Measurements from ENCODE around the gene CHMP1A.

DNA sequence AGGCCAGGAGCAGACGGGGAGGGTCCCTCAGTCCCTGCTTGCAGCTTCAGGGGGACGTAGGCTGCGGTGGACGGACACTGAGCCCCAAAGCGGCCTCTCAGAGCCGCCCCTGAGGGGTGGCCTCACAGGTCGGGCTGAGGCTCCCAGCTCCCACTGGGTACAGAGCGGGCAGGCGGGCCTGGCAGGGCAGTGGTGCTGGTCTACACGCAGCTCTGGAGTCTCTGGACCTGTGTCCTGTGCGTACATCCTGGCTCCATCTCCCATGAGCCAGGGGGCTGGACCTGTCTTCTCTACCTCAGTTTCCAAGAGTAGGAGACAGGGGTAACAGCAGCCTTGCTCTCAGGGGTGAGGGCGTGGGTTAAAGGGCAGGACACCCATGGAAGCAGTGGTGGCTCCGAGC is 42.3 kb downstream of the CHMP1A start:
- TF ChIP-seq EZH2phosphoT487 (IDR thresholded peaks at IDR 0.05; ENCODE audit: borderline replicate concordance, low read length) (no peak), EZH2 (IDR thresholded peaks at IDR 0.05; ENCODE audit: low read length, unreplicated experiment) (no peak)
- TF ChIP-seq, protein P1, sequence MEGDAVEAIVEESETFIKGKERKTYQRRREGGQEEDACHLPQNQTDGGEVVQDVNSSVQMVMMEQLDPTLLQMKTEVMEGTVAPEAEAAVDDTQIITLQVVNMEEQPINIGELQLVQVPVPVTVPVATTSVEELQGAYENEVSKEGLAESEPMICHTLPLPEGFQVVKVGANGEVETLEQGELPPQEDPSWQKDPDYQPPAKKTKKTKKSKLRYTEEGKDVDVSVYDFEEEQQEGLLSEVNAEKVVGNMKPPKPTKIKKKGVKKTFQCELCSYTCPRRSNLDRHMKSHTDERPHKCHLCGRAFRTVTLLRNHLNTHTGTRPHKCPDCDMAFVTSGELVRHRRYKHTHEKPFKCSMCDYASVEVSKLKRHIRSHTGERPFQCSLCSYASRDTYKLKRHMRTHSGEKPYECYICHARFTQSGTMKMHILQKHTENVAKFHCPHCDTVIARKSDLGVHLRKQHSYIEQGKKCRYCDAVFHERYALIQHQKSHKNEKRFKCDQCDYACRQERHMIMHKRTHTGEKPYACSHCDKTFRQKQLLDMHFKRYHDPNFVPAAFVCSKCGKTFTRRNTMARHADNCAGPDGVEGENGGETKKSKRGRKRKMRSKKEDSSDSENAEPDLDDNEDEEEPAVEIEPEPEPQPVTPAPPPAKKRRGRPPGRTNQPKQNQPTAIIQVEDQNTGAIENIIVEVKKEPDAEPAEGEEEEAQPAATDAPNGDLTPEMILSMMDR (conservative IDR thresholded peaks at IDR 0.05; ENCODE audit: low read depth, low read length): no peak

Data from PC-3 (cell line).